D721Med (cell line): ENCODE results near the gene CPNE5.
"Not testable (repeated sequence)": the region's sequence is repeated elsewhere in the genome, so short reads cannot be mapped to it uniquely, and the experiment has no call there.

ENCODE experiments used
- DNase-seq: peaks from one replicate; pipeline ENCODE4 v3.0.0; 2011; ENCODE audit warnings: low spot score; ENCODE audit not compliant: insufficient read length
- FAIRE-seq: peaks from 2 replicates; lab custom pipeline; 2011; peaks lifted over from hg19 to GRCh38; lab: Jason Lieb, UNC
- TF ChIP-seq, protein P1 (sequence below): IDR thresholded peaks from 2 replicates; pipeline ENCODE4 v1.5.1; 2012; ENCODE audit warnings: mild to moderate bottlenecking, control low read depth; ENCODE audit not compliant: insufficient read depth; ENCODE audit errors: missing control alignments

Gene CPNE5

DNA sequence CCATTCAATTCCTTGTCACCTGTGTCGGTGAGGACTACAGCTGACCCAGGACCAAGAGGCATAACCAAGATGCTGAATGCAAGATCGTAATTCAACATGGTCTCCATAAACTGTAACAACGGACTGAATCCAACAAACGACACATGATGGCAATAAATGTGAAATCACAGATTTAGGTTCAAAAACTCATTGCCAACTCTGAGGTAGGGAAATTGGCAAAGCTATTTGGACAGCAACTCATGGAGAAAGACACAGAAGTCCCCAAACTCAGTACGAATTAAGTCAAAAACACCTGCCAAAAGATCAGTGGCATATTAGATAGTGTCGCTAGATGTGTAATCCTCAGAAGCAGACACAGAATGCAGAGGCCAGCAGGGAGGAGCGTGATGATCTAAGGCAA lies 25.0 kb downstream of the CPNE5 start:
- TF ChIP-seq, protein P1, sequence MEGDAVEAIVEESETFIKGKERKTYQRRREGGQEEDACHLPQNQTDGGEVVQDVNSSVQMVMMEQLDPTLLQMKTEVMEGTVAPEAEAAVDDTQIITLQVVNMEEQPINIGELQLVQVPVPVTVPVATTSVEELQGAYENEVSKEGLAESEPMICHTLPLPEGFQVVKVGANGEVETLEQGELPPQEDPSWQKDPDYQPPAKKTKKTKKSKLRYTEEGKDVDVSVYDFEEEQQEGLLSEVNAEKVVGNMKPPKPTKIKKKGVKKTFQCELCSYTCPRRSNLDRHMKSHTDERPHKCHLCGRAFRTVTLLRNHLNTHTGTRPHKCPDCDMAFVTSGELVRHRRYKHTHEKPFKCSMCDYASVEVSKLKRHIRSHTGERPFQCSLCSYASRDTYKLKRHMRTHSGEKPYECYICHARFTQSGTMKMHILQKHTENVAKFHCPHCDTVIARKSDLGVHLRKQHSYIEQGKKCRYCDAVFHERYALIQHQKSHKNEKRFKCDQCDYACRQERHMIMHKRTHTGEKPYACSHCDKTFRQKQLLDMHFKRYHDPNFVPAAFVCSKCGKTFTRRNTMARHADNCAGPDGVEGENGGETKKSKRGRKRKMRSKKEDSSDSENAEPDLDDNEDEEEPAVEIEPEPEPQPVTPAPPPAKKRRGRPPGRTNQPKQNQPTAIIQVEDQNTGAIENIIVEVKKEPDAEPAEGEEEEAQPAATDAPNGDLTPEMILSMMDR, result no peak
- FAIRE-seq (no peak), DNase-seq (no peak)

DNA sequence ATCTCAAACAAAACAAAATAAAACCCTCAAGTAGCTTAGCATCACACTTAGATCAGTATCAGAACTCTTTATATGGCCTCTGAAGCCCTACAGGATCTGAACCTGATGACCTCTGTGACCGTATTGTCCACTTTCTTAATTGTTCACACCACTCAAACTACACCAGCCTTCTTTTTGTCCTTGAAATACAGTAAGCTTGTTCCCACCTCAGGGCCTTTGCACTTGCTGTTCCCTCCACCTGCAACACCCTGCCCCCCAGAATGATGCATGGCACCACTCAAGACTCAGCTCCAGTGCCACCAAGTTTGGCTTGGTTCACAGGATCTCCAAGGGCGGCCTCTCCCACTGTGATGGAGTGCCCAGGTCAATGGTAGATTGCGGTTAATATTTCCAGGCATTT lies 25.7 kb downstream of the CPNE5 start:
- FAIRE-seq (no peak), DNase-seq (no peak)
- TF ChIP-seq, protein P1, result no peak

DNA sequence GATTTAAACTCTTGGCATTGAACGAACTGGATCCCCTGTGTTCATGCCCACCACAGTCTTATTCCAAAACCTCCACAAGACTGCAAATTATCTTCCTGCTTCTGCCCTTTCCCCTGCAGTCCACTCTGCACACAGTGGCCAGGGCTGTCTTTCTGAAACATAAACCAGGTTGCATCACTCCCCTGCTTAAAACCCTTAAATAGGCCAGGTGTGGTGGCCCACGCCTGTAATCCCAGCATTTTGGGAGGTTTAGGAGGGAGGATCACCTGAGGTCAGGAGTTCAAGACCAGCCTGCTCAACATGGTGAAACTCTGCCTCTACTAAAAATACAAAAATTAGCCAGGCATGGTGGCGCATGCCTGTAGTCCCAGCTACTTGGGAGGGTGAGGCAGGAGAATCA lies 26.2 kb downstream of the CPNE5 start:
- FAIRE-seq, result not testable (repeated sequence)

DNA sequence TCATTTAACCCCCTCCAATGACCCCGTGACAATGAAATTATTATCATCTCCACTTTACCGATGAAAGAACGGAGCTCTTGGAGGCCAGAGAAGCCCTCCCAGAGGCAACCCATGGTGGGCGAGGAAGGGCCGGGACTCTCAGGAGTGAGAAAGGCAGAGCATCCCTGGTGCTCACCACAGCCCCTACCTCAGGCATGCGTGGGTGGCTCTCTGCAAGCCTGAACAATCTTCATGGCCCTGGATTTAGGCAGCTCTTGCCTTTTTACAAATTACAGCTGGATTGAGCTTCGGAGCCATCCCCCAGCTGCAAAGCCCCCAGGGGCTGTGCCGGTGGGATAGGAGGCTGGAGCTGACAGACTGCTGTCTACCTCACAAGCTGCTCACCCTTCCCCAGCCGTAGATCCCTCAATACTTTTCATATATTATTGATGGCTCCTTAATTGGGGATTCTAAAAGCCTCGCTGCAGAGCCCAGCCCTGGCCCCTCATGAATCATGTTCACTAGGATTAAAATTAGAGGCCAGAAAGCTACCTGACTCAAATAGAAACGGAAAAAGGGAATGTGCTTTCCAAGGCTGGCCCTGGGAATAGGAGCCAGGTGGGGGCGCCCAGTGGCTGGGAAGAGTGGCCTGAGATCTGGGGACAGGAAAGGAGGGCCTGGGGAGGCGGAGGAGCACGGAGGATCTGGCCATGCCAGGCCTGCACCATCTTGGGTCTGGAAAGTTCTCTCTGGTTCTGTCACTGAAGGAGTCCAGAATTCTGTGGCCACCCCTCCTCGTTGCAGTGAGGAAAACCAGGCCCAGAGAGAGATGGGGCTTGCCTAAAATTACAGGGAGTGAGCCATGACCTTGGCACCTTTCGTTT lies 29.1 kb downstream of the CPNE5 start:
- FAIRE-seq (no peak), DNase-seq (no peak)
- TF ChIP-seq, protein P1, result peak; percentile 34

More for the DNA sequence above, 26.2 kb downstream of the CPNE5 start:
- DNase-seq, result not testable (repeated sequence)

DNA sequence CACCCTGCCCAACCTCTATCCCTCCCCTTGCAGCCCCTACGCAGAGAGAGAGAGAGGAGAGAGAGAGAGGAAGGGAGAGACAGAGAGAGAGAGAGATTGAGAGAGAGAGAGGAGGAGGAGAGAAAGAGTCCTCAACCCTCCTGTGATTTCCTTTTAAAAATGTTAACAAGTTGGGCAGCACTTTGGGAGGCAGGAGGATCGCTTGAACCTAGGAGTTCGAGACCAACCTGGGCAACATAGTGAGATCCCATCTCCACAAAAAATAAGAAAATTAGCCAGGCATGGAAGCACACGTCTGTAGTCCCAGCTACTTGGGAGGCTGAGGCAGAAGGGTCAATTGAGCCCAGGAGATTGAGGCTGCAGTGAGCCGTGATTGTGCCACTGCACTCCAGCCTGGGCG lies 30.1 kb downstream of the CPNE5 start:
- DNase-seq (no peak), FAIRE-seq (no peak)
- TF ChIP-seq, protein P1, result no peak

DNA sequence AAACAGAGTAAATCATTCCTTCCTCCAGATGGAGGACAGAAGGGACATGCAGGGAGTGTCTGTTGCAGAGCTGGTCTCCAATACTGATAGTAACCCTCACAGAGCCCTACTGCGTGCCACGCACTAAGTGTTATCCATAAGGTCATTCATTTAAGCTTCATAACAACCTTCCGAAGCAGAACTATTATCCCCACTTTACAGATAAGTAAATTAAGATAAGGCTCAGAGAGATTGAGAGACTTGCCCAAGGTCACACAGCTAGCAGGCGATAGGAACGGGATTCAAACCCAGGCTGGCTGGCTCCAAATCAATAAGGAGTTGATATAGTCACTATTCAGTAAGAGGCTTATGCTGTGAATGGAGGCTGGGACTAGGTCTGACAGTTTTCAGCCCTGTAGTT lies 30.6 kb downstream of the CPNE5 start:
- DNase-seq, result no peak
- FAIRE-seq, result no peak
- TF ChIP-seq, protein P1, result no peak

DNA sequence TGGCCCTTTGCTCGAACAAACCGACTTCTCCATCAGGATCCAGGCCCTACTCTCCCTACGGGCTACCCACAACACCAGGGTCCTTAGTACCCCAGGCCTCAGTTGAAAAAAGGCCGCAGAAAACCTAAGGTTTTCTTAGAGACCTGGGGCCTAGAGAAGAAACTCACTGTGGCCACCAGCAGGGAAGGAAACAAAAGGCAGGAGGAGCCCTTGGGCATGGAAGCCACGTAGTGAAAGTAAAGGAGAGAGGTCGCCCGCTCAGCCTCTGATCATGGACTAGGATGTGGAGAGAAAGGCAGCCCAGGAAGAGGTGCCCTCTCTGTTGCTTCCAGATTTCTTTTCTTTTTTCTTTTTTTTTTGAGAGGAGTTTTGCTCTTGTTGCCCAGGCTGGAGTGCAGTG lies 31.5 kb downstream of the CPNE5 start:
- FAIRE-seq, result no peak

More for the DNA sequence above, 31.5 kb downstream of the CPNE5 start:
- TF ChIP-seq, protein P1, result no peak
- no peak for DNase-seq
